Measurements from ENCODE around the gene CTDP1.

The CTDP1 gene

DNA sequence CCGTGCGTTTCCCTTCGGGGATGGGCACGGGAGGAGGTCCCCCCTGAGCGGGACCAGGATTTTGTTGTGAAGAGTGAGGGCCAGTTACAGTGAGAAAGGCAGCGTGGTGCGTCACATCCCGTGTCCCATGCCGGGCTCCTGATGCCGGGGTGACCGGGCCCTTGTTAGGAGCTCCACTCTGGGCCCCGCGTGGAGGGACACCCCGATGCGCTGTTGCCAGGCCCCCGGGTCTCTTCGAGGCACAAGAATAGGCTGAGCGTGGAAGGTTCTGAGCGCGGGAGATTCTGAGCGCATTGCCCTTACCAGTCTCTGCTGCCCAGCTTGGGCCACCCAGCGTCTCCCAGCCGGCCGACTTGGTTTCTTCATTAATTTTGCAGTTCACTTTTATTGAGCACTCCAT lies 17.6 kb downstream of the CTDP1 start:
- no peak for DNase-seq (ENCODE audit: low spot score)
- TF ChIP-seq, protein P1, sequence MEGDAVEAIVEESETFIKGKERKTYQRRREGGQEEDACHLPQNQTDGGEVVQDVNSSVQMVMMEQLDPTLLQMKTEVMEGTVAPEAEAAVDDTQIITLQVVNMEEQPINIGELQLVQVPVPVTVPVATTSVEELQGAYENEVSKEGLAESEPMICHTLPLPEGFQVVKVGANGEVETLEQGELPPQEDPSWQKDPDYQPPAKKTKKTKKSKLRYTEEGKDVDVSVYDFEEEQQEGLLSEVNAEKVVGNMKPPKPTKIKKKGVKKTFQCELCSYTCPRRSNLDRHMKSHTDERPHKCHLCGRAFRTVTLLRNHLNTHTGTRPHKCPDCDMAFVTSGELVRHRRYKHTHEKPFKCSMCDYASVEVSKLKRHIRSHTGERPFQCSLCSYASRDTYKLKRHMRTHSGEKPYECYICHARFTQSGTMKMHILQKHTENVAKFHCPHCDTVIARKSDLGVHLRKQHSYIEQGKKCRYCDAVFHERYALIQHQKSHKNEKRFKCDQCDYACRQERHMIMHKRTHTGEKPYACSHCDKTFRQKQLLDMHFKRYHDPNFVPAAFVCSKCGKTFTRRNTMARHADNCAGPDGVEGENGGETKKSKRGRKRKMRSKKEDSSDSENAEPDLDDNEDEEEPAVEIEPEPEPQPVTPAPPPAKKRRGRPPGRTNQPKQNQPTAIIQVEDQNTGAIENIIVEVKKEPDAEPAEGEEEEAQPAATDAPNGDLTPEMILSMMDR (IDR thresholded peaks at IDR 0.05; ENCODE audit: extremely low read depth, insufficient read depth, missing control alignments) = no peak

GRCh38 chr18:79697976-79698375 lies 18.4 kb downstream of the CTDP1 start:
- DNase-seq (ENCODE audit: low spot score) = no peak
- in situ Hi-C loops (cut with MboI; ENCODE audit: low pct_unique_long_range_greater_than_20kb, low sequenced_read_pairs, unreplicated experiment) = no loop called here
- TF ChIP-seq, protein P1 (IDR thresholded peaks at IDR 0.05; ENCODE audit: extremely low read depth, insufficient read depth, missing control alignments) = no peak

More for the DNA sequence above, 17.6 kb downstream of the CTDP1 start:
- in situ Hi-C loops (cut with MboI; ENCODE audit: low pct_unique_long_range_greater_than_20kb, low sequenced_read_pairs, unreplicated experiment) = no loop called here

DNA sequence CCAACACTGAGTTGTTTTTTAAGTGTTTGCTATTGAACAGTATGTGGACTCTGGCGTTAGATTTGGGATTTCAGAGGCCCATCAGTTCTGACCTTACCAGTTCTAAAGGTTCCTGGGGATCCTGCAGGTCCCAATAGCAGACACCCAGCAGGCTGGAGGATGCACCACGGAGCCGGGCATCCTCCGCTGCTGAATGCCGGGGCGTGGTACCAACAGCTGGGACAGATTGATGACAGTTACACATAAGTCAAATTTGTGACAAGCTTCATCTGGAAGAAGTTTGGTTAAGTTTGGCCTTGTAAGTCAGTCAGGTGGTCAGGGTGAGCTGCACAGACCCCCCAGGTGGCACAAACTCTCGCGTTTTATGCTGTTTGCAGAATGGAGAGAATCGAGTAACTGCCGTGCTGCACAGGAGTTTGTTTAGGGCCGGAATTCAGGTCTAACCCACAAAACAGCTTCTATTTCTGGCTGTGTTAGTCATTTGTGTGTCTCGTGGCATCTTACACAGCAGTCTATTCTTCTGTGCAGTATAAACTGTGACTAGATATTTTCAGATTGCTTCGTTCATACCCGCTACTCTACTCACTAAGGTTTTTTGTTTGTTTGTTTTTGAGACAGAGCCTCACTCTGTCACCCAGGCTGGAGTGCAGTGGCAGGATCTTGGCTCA lies 19.2 kb downstream of the CTDP1 start:
- DNase-seq (ENCODE audit: low spot score) = no peak
- TF ChIP-seq, protein P1 (IDR thresholded peaks at IDR 0.05; ENCODE audit: extremely low read depth, insufficient read depth, missing control alignments) = no peak
- in situ Hi-C loops (cut with MboI; ENCODE audit: low pct_unique_long_range_greater_than_20kb, low sequenced_read_pairs, unreplicated experiment) = no loop called here

DNA sequence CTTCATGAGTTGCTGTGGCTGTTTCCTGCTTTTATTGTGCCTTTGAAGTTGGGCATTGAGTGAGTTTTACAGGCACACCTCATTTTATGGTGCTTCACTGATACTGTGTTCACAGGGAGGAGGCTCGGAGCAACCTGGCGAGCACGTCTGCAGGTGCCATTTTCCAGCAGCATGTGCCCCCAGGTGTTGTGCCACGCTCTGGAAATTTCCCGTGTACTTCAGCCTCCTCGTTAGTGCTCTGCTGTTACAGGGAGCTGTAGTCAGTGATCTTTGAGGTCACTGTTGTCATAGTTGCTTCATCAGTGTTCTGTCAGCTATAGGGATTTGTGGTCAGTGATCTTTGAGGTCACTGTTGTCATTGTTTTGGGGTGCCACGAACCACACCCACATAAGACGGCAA lies 20.1 kb downstream of the CTDP1 start:
- DNase-seq (ENCODE audit: low spot score) = no peak
- in situ Hi-C loops (cut with MboI; ENCODE audit: low pct_unique_long_range_greater_than_20kb, low sequenced_read_pairs, unreplicated experiment) = no loop called here
- TF ChIP-seq, protein P1 (IDR thresholded peaks at IDR 0.05; ENCODE audit: extremely low read depth, insufficient read depth, missing control alignments) = no peak

DNA sequence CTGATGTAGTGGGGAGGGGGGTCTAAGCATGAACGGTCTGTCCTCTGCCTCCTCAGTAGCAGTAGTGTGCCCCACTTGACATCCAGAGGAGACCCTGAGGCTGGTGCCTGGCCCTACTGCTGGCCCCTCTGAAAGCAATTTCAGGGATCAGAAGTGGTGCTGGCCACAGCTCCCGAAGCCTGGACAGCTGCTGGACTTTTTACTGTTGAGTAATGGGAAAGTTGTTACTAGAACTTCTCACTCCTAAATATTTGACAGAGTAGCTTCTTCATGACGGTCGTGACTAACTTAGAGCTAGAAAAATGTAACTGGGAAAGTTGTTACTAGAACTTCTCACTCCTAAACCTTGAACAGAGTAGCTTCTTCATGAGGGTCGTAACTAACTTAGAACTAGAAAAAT lies 23.3 kb downstream of the CTDP1 start:
- TF ChIP-seq, protein P1 (IDR thresholded peaks at IDR 0.05; ENCODE audit: extremely low read depth, insufficient read depth, missing control alignments) = no peak
- in situ Hi-C loops (cut with MboI; ENCODE audit: low pct_unique_long_range_greater_than_20kb, low sequenced_read_pairs, unreplicated experiment) = no loop called here
- DNase-seq (ENCODE audit: low spot score) = no peak

DNA sequence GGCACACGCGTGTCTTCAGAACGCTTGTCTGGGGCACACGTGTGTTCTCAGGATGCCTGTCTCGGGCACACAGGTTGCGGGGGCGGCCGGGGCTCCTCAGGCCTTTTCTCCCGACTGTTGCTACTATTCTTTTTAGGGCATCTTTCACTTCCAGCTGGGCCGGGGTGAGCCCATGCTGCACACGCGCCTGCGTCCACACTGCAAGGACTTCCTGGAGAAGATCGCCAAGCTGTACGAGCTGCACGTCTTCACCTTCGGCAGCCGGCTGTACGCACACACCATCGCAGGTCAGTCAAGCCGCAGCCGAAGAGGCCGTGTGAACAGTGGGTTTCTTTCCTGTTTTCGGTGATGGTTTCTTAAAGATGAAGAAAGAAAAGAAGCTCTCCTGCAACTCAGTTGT lies 25.0 kb downstream of the CTDP1 start:
- in situ Hi-C loops (cut with MboI; ENCODE audit: low pct_unique_long_range_greater_than_20kb, low sequenced_read_pairs, unreplicated experiment) = no loop called here
- DNase-seq (ENCODE audit: low spot score) = no peak
- TF ChIP-seq, protein P1 (IDR thresholded peaks at IDR 0.05; ENCODE audit: extremely low read depth, insufficient read depth, missing control alignments) = no peak

Measured in GM13977 (cell line).